K562 (cell line): ENCODE data around the gene S100A8. TPM values are rescaled to one million over a fixed set of nuclear protein-coding genes. Genes with fewer than 3 reads are reported as not detected.
A peak's percentile ranks its signal among the peaks of the same experiment; 100 is the strongest.

Source experiments
- ATAC-seq: fragments of 200-7000 bp; cut with Tn5 transposase; 3 replicates; pipeline ENCODE4 v1.9.1; 2020; ENCODE audit warnings: moderate library complexity
- BruUV-seq: library from RNA; stranded (reverse); fragments of 400-500 nt; replicated peaks from 2 replicates; lab custom pipeline; 2021; lab: Mats Ljungman, UMichigan
- CTCF ChIA-PET: fragments of 300-600 bp; formaldehyde crosslinking; extraction: SDS; loops from one replicate; lab custom pipeline; 2021; ENCODE audit warnings: low intra/inter-chr PET ratio; lab: Yijun Ruan, JAX
- POLR2A ChIA-PET: fragments of 300-600, 350-650 bp; sonication (Branson Sonifier 250); formaldehyde crosslinking; extraction: SDS; loops from one replicate; lab custom pipeline; 2021; ENCODE audit warnings: antibody characterized with exemption, inconsistent platforms; lab: Yijun Ruan, JAX
- DNase-seq, 4 experiments: peaks; one replicate each; pipeline versions ENCODE4 v3.0.0 to v3.0.0-alpha.2; 2011 to 2018; ENCODE audit warnings: low spot score in 3 of 4, mixed read lengths in 3 of 4; ENCODE audit errors: extremely low read depth in 1 of 4
- FAIRE-seq: peaks from 2 replicates; lab custom pipeline; 2011; peaks lifted over from hg19 to GRCh38; lab: Jason Lieb, UNC
- H2AFZ ChIP-seq: 2 replicates; pipeline ENCODE4 v1.6.0; 2011; ENCODE audit warnings: low read depth, low read length, control low read depth, inconsistent platforms
- H3K27ac ChIP-seq: fragments of 200-600 bp; 3 replicates; pipeline ENCODE4 v1.8.0; 2011; ENCODE audit warnings: low read depth, mild to moderate bottlenecking, control low read depth, inconsistent platforms, low read length, moderate library complexity, mixed read lengths; ENCODE audit errors: extremely low read depth
- H3K27me3 ChIP-seq, 2 experiments: fragments of 300-600 bp in 1 of 2; 2 replicates in 1 of 2; 3 replicates in 1 of 2; pipeline versions ENCODE4 v1.6.0 to v1.8.0; 2011; ENCODE audit warnings: inconsistent platforms in 2 of 2, low read length in 2 of 2, mild to moderate bottlenecking in 1 of 2, mixed read lengths in 1 of 2, moderate library complexity in 1 of 2; ENCODE audit not compliant: control insufficient read depth in 2 of 2, insufficient read depth in 2 of 2
- H3K36me3 ChIP-seq: fragments of 300-600 bp; 3 replicates; pipeline ENCODE4 v1.8.0; 2011; ENCODE audit warnings: mild to moderate bottlenecking, low read length, inconsistent platforms; ENCODE audit not compliant: control insufficient read depth, insufficient read depth
- H3K4me1 ChIP-seq, 2 experiments: fragments of 200-600 bp in 1 of 2; replicated peaks in 1 of 2; 2 replicates in 1 of 2; 3 replicates in 1 of 2; pipeline versions ENCODE4 v1.5.1 to v1.8.0; 2011; ENCODE audit warnings: inconsistent platforms in 2 of 2, low read length in 2 of 2, mild to moderate bottlenecking in 1 of 2, mixed read lengths in 1 of 2, moderate library complexity in 1 of 2; ENCODE audit not compliant: control insufficient read depth in 2 of 2, insufficient read depth in 2 of 2
- H3K4me2 ChIP-seq: 2 replicates; pipeline ENCODE4 v1.6.1; 2011; ENCODE audit warnings: low read length, control low read depth, inconsistent platforms, mixed read lengths; ENCODE audit not compliant: insufficient read depth
- H3K4me3 ChIP-seq: fragments of 200-600 bp; sonication (generic), shearing (Covaris generic); 2 replicates; pipeline ENCODE4 v1.5.1; 2016; ENCODE audit warnings: control low read depth, inconsistent platforms
- H3K79me2 ChIP-seq: fragments of 200-600 bp; 3 replicates; pipeline ENCODE4 v1.8.0; 2011; ENCODE audit warnings: low read length, inconsistent platforms; ENCODE audit not compliant: control insufficient read depth, insufficient read depth
- H3K9ac ChIP-seq, 2 experiments: 2 replicates each; pipeline versions ENCODE4 v1.6.0 to v1.6.1; 2011; ENCODE audit warnings: low read depth in 2 of 2, low read length in 2 of 2, control low read depth in 1 of 2, inconsistent platforms in 1 of 2, mild to moderate bottlenecking in 1 of 2, mixed read lengths in 1 of 2; ENCODE audit not compliant: insufficient read depth in 1 of 2
- H3K9me1 ChIP-seq: one replicate; pipeline ENCODE4 v1.6.0; 2011; ENCODE audit warnings: inconsistent platforms, mild to moderate bottlenecking, low read length, moderate library complexity; ENCODE audit not compliant: control insufficient read depth, insufficient read depth
- H3K9me3 ChIP-seq: replicated peaks from 2 replicates; pipeline ENCODE4 v1.5.1; 2011; ENCODE audit warnings: low read depth, low read length, inconsistent platforms; ENCODE audit not compliant: control insufficient read depth, insufficient read depth
- H4K20me1 ChIP-seq: replicated peaks from 2 replicates; pipeline ENCODE4 v1.6.1; 2011; ENCODE audit warnings: low read length, inconsistent platforms, mixed read lengths; ENCODE audit not compliant: control insufficient read depth, insufficient read depth
- CBX2 ChIP-seq: fragments of 200-600 bp; sonication (generic); IDR thresholded peaks from one replicate; pipeline ENCODE4 v1.6.1; 2012; ENCODE audit warnings: mild to moderate bottlenecking, low read length, inconsistent platforms; ENCODE audit not compliant: insufficient read depth, poor library complexity, severe bottlenecking
- CHD4 ChIP-seq: fragments of 200-600 bp; sonication (generic); IDR thresholded peaks from 3 replicates; pipeline ENCODE4 v1.6.1; 2012; ENCODE audit warnings: low read depth, mild to moderate bottlenecking, mixed read lengths, low read length, inconsistent platforms; ENCODE audit not compliant: insufficient read depth, insufficient replicate concordance, poor library complexity, severe bottlenecking
- DNMT1 ChIP-seq: fragments of 450-650 bp; IDR thresholded peaks from 2 replicates; pipeline ENCODE4 v1.6.1; 2016; ENCODE audit warnings: antibody characterized with exemption, mild to moderate bottlenecking
- KLF1 ChIP-seq: fragments of 450-650 bp; IDR thresholded peaks from 2 replicates; pipeline ENCODE4 v1.6.1; 2016; ENCODE audit warnings: missing genetic modification characterization, missing compliant biosample characterization
- SPI1 ChIP-seq: IDR thresholded peaks from 2 replicates; pipeline ENCODE4 v1.6.1; 2011; ENCODE audit warnings: low read depth, low read length, control low read depth, borderline replicate concordance
- ZNF316 ChIP-seq: fragments of 450-650 bp; IDR thresholded peaks from 2 replicates; pipeline ENCODE4 v1.6.1; 2016
- WGBS: fragments of 100-300 bp; shearing (Covaris generic); methylation state at CpG from one replicate; pipeline ENCODE4 v1.1.6; 2016; ENCODE audit warnings: low coverage, mixed read lengths; ENCODE audit not compliant: insufficient coverage; ENCODE audit errors: missing lambda C conversion rate; 5-methylcytosine and 5-hydroxymethylcytosine counted together
- in situ Hi-C: fragments of 300-500 bp; cut with MboI; formaldehyde crosslinking; loops from 4 replicates; pipeline ENCODE4 v1.15.0; 2018; ENCODE audit warnings: inconsistent platforms, mixed read lengths
- intact Hi-C: fragments of 100-400 bp; cut with micrococcal nuclease; formaldehyde crosslinking; loops from 2 replicates; pipeline ENCODE4 v1.14.2; 2022
- polyA plus RNA-seq, 8 experiments: library from polyadenylated mRNA; depleted of rRNA in 4 of 8; stranded (reverse) in 5 of 8; unstranded in 3 of 8; fragments of >200 nt; fragmentation: Nextera tagmentation in 2 of 8; fragmentation: Illumina TruSeq in 1 of 8; extraction: Ambion mirVana in 2 of 8; extraction: Trizol in 1 of 8; gene quantifications; 2 replicates each; pipeline versions ENCODE4 v1.2.1 to v1.2.3, GENCODE V29; 2011 to 2014; ENCODE audit warnings: inconsistent platforms in 1 of 8, missing spikeins in 1 of 8
- total RNA-seq, 7 experiments: library from RNA; depleted of rRNA in 6 of 7; stranded (reverse); fragments of >200 nt in 6 of 7; fragmentation: Illumina TruSeq in 2 of 7; extraction: Trizol in 2 of 7; gene quantifications; 2 replicates each; pipeline versions ENCODE4 v1.2.1 to v1.2.3, GENCODE V29; 2011 to 2021; ENCODE audit warnings: low replicate concordance in 1 of 7
- TF ChIP-seq, protein P1 (sequence below): sonication (generic); formaldehyde crosslinking; IDR thresholded peaks from 2 replicates; pipeline ENCODE4 v1.8.0; 2022; ENCODE audit warnings: missing genetic modification reagents, mild to moderate bottlenecking, moderate library complexity, borderline replicate concordance

The S100A8 gene
- total and polyA plus RNA-seq, 9 of the 15 experiments (the other 6 are each of a cell fraction or from before 2014, with no cell fraction given), result 0.15 to 0.60 TPM; not detected in 7

GRCh38 chr1:153392258-153392657, 1.4 kb upstream of the S100A8 start (continued):
- TF ChIP-seq CHD4 (no peak), KLF1 (tag) (no peak)
- TF ChIP-seq, protein P1, sequence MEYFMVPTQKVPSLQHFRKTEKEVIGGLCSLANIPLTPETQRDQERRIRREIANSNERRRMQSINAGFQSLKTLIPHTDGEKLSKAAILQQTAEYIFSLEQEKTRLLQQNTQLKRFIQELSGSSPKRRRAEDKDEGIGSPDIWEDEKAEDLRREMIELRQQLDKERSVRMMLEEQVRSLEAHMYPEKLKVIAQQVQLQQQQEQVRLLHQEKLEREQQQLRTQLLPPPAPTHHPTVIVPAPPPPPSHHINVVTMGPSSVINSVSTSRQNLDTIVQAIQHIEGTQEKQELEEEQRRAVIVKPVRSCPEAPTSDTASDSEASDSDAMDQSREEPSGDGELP (CRISPR knock-in tag), result no peak

DNA sequence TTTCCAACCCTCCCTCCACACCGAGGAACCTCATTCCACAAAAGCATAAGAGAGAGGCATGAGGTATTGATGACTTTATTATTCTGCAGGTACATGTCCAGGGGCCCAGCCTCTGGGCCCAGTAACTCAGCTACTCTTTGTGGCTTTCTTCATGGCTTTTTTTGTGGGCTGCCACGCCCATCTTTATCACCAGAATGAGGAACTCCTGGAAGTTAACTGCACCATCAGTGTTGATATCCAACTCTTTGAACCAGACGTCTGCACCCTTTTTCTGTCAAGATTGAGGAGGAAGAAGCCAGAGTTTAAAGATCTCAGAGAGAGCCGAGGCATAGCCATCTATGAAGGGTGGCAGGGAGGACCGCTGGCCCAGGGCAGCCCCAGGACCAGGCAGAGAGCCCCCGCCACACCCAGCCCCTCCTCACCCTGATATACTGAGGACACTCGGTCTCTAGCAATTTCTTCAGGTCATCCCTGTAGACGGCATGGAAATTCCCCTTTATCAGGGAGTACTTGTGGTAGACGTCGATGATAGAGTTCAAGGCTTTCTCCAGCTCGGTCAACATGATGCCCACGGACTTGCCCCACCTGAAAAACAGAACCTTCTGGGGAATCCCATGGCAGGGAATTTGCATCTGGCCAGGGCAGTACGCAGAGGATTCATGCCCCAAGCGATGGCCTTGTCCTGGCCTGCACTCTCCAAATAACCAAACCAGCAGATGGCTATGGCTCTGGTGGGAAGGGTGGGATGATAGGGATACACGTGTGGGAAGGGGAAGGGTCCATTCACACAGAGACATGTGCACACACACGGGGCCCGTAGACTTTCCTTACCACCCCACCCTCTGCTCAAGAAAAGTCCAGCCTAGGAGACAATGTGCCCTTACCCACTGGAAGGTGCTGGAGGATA, 647 bp downstream of the S100A8 start:
- no TSS peak for BruUV-seq

More for the DNA sequence above, 647 bp downstream of the S100A8 start:
- in situ Hi-C loops, result no loop called here
- H3K4me1 ChIP-seq, result peaks cover 0 to 6% of the 10 kb centered on the region in 2 experiments; a peak in 1 of 5 replicates
- WGBS, result 1% methylated on average over 16 of the region's 17 CpGs
- no peaks in the 10 kb centered on the region for H3K9me3 ChIP-seq
- FAIRE-seq (no peak), DNase-seq (peak in 1 of 4 experiments; percentile 16), ATAC-seq (no peak)
- peaks cover 1 to 34% of the 10 kb centered on the region in 2 experiments; a peak in 4 of 5 replicates for H3K27me3 ChIP-seq
- no peaks in the 10 kb centered on the region for H3K79me2 ChIP-seq
- intact Hi-C loops, result no loop called here
- CTCF ChIA-PET, result no interaction called here
- POLR2A ChIA-PET, result interaction anchor here (0.6 to 1.0 kb wide), 2 partner anchors 33 to 237 kb away, joined by 3 read pairs; partner anchors contain the start of gene S100A13
- H3K4me3 ChIP-seq, result no peak overlapping the region
- H2AFZ ChIP-seq, result no peak overlapping the region
- no peak overlapping the region; a peak in 1 of 4 replicates for H3K9ac ChIP-seq
- no peak overlapping the region for H3K27ac ChIP-seq
- TF ChIP-seq DNMT1 (no peak), SPI1 (peak; percentile 84), ZNF316 (no peak), CBX2 (no peak)
- peaks cover 3% of the 10 kb centered on the region; the same call in 1 of the 2 replicates for H4K20me1 ChIP-seq
- H3K36me3 ChIP-seq, result no peaks in the 10 kb centered on the region
- H3K4me2 ChIP-seq, result no peak overlapping the region
- no peaks in the 10 kb centered on the region for H3K9me1 ChIP-seq
